Measurements from ENCODE around the gene FGGY. TPM values are rescaled to one million over a fixed set of nuclear protein-coding genes. Genes with fewer than 3 reads are reported as not detected.

FGGY gene
- total RNA-seq, 1 experiment from 2014 or later: 6.4 TPM

GRCh38 chr1:59291561-59291960, 5.3 kb upstream of the FGGY start:
- peaks cover 16% of the 10 kb centered on the region for H3K4me1 Mint-ChIP-seq (ENCODE audit: low read depth, unreplicated experiment)
- POLR2A ChIA-PET: no interaction called here
- TF ChIP-seq CTCF (IDR thresholded peaks at IDR 0.05; ENCODE audit: insufficient read depth in 1 of 2, low read depth in 1 of 2, low read length in 1 of 2, severe bottlenecking in 1 of 2, unreplicated experiment in 1 of 2): no peak

GRCh38 chr1:59292562-59292961, 4.3 kb upstream of the FGGY start:
- no TSS peak for BruUV-seq (replicated peaks)
- H3K36me3 Mint-ChIP-seq (ENCODE audit: insufficient read depth, unreplicated experiment): no peaks in the 10 kb centered on the region
- no peaks in the 10 kb centered on the region for H3K9me3 ChIP-seq
- no peaks in the 10 kb centered on the region for H3K4me1 ChIP-seq
- H3K36me3 ChIP-seq (ENCODE audit: control insufficient read depth, insufficient read depth, low read length): no peaks in the 10 kb centered on the region
- H3K9me3 Mint-ChIP-seq (ENCODE audit: unreplicated experiment): no peaks in the 10 kb centered on the region
- no peak for TF ChIP-seq CTCF (IDR thresholded peaks at IDR 0.05; ENCODE audit: insufficient read depth in 1 of 2, low read depth in 1 of 2, low read length in 1 of 2, severe bottlenecking in 1 of 2, unreplicated experiment in 1 of 2)
- DNase-seq: no peak
- H3K4me3 ChIP-seq (ENCODE audit: low read depth, low read length): no peak overlapping the region
- H3K27ac Mint-ChIP-seq (ENCODE audit: unreplicated experiment): no peak overlapping the region
- intact Hi-C loops (cut with micrococcal nuclease; ENCODE audit: unreplicated experiment): loop anchor here (10.0 kb wide), 2 partner anchors 112 to 388 kb away; no protein-coding TSS in a partner anchor
- no peaks in the 10 kb centered on the region for H3K27me3 ChIP-seq (replicated peaks; ENCODE audit: control insufficient read depth, insufficient read depth, low read length)
- no peaks in the 10 kb centered on the region for H3K27me3 Mint-ChIP-seq (ENCODE audit: insufficient read depth, unreplicated experiment)
- CTCF ChIA-PET: no interaction called here
- POLR2A ChIA-PET: no interaction called here
- H3K4me3 Mint-ChIP-seq (ENCODE audit: unreplicated experiment): no peak overlapping the region
- H3K4me1 Mint-ChIP-seq (ENCODE audit: low read depth, unreplicated experiment): peaks cover 16% of the 10 kb centered on the region

More at GRCh38 chr1:59291561-59291960, 5.3 kb upstream of the FGGY start:
- intact Hi-C loops (cut with micrococcal nuclease; ENCODE audit: unreplicated experiment): loop anchor here (10.0 kb wide), 2 partner anchors 113 to 387 kb away; no protein-coding TSS in a partner anchor
- no TSS peak for BruUV-seq (replicated peaks)
- no peaks in the 10 kb centered on the region for H3K27me3 Mint-ChIP-seq (ENCODE audit: insufficient read depth, unreplicated experiment)
- H3K27ac Mint-ChIP-seq (ENCODE audit: unreplicated experiment): no peak overlapping the region
- Histone ChIP-seq H3K4me3 (ENCODE audit: low read depth, low read length) (no peak overlapping the region), H3K27me3 (replicated peaks; ENCODE audit: control insufficient read depth, insufficient read depth, low read length) (no peaks in the 10 kb centered on the region), H3K36me3 (ENCODE audit: control insufficient read depth, insufficient read depth, low read length) (no peaks in the 10 kb centered on the region), H3K4me1 (no peaks in the 10 kb centered on the region), H3K9me3 (no peaks in the 10 kb centered on the region)
- H3K9me3 Mint-ChIP-seq (ENCODE audit: unreplicated experiment): no peaks in the 10 kb centered on the region
- DNase-seq: no peak
- CTCF ChIA-PET: no interaction called here
- no peak overlapping the region for H3K4me3 Mint-ChIP-seq (ENCODE audit: unreplicated experiment)
- no peaks in the 10 kb centered on the region for H3K36me3 Mint-ChIP-seq (ENCODE audit: insufficient read depth, unreplicated experiment)

- ChIA-PET POLR2A (no interaction called here), CTCF (no interaction called here)
- Mint-ChIP-seq H3K4me1 (ENCODE audit: low read depth, unreplicated experiment) (peaks cover 21% of the 10 kb centered on the region), H3K9me3 (ENCODE audit: unreplicated experiment) (no peaks in the 10 kb centered on the region), H3K36me3 (ENCODE audit: insufficient read depth, unreplicated experiment) (no peaks in the 10 kb centered on the region), H3K27ac (ENCODE audit: unreplicated experiment) (no peak overlapping the region), H3K4me3 (ENCODE audit: unreplicated experiment) (no peak overlapping the region), H3K27me3 (ENCODE audit: insufficient read depth, unreplicated experiment) (no peaks in the 10 kb centered on the region)
- H3K9me3 ChIP-seq: no peaks in the 10 kb centered on the region
- intact Hi-C loops (cut with micrococcal nuclease; ENCODE audit: unreplicated experiment): loop anchor here (10.0 kb wide), 2 partner anchors 112 to 388 kb away; no protein-coding TSS in a partner anchor
- H3K27me3 ChIP-seq (replicated peaks; ENCODE audit: control insufficient read depth, insufficient read depth, low read length): no peaks in the 10 kb centered on the region
- H3K4me1 ChIP-seq: no peaks in the 10 kb centered on the region
- no TSS peak for BruUV-seq (replicated peaks)
- TF ChIP-seq CTCF (IDR thresholded peaks at IDR 0.05; ENCODE audit: insufficient read depth in 1 of 2, low read depth in 1 of 2, low read length in 1 of 2, severe bottlenecking in 1 of 2, unreplicated experiment in 1 of 2): no peak
- no peaks in the 10 kb centered on the region for H3K36me3 ChIP-seq (ENCODE audit: control insufficient read depth, insufficient read depth, low read length)
- H3K4me3 ChIP-seq (ENCODE audit: low read depth, low read length): no peak overlapping the region
- DNase-seq: no peak
These were observed 3.7 kb upstream of the FGGY start for GRCh38 chr1:59293206-59293605.

Data from Caco-2 (cell line).